IMR-90 (cell line): ENCODE results near the gene ZNF365.

Experiments used
- CEBPB ChIP-seq: IDR thresholded peaks from 2 replicates; pipeline ENCODE4 v1.6.1; 2012; ENCODE audit warnings: low read depth, low read length, improper control_type of control experiment
- CHD1 ChIP-seq: IDR thresholded peaks from 2 replicates; pipeline ENCODE4 v1.6.1; 2012; ENCODE audit warnings: low read depth, low read length, improper control_type of control experiment
- CTCF ChIP-seq: conservative IDR thresholded peaks from 2 replicates; pipeline ENCODE4 v1.5.1; 2012; ENCODE audit warnings: mild to moderate bottlenecking, low read depth, low read length, improper control_type of control experiment
- FOS ChIP-seq: fragments of 150-350 bp; IDR thresholded peaks from 2 replicates; pipeline ENCODE4 v1.6.1; 2016; ENCODE audit warnings: low read depth, low read length
- MAZ ChIP-seq: IDR thresholded peaks from 2 replicates; pipeline ENCODE4 v1.6.1; 2012; ENCODE audit warnings: low read depth, mild to moderate bottlenecking, low read length, improper control_type of control experiment, moderate library complexity, borderline replicate concordance
- POLR2A ChIP-seq: IDR thresholded peaks from 2 replicates; pipeline ENCODE4 v1.6.1; 2012; ENCODE audit warnings: mild to moderate bottlenecking, low read depth, low read length
- RCOR1 ChIP-seq: IDR thresholded peaks from 2 replicates; pipeline ENCODE4 v1.6.1; 2012; ENCODE audit warnings: mild to moderate bottlenecking, low read length, improper control_type of control experiment; ENCODE audit not compliant: insufficient replicate concordance
- RFX5 ChIP-seq: IDR thresholded peaks from 2 replicates; pipeline ENCODE4 v1.8.0; 2012; ENCODE audit warnings: low read depth, mild to moderate bottlenecking, low read length, moderate library complexity
- SMC3 ChIP-seq: fragments of 150-350 bp; IDR thresholded peaks from 2 replicates; pipeline ENCODE4 v1.6.1; 2016; ENCODE audit warnings: low read depth, mild to moderate bottlenecking, antibody characterized with exemption, low read length, moderate library complexity

- TF ChIP-seq CTCF (no peak), MAZ (no peak), SMC3 (no peak), POLR2A (no peak), RCOR1 (no peak), CHD1 (no peak), CEBPB (no peak), RFX5 (no peak), FOS (no peak)
These were observed 40.2 kb downstream of the ZNF365 start for GRCh38 chr10:62414359-62414758.
